GM23338 (cell line): Measurements from ENCODE around the gene ZNF292.

Experiments
- CREB1 ChIP-seq: fragments of 250-450 bp; sonication (Bioruptor Pico); IDR thresholded peaks from 2 replicates; pipeline ENCODE4 v1.5.0; 2020; ENCODE audit warnings: low read depth, mild to moderate bottlenecking, moderate library complexity
- CTCF ChIP-seq, 2 experiments: fragments of 200-600 bp in 1 of 2; sonication (generic) in 1 of 2; conservative IDR thresholded peaks; 2 replicates each; pipeline versions ENCODE4 v1.5.1 to v1.6.1; 2016 to 2017; ENCODE audit warnings: antibody characterized with exemption in 2 of 2, low read depth in 2 of 2, mild to moderate bottlenecking in 2 of 2, moderate library complexity in 1 of 2
- ETS1 ChIP-seq: IDR thresholded peaks from 2 replicates; pipeline ENCODE4 v1.6.1; 2016; ENCODE audit warnings: antibody characterized with exemption
- EZH2 ChIP-seq: fragments of 200-600 bp; sonication (generic); IDR thresholded peaks from one replicate; pipeline ENCODE4 v1.8.0; 2017; ENCODE audit warnings: antibody characterized with exemption, mild to moderate bottlenecking, low read depth; ENCODE audit not compliant: unreplicated experiment
- EZH2phosphoT487 ChIP-seq: fragments of 200-600 bp; sonication (generic); IDR thresholded peaks from one replicate; pipeline ENCODE4 v1.8.1; 2018; ENCODE audit warnings: antibody characterized with exemption; ENCODE audit not compliant: unreplicated experiment
- JUNB ChIP-seq: IDR thresholded peaks from one replicate; pipeline ENCODE4 v1.6.1; 2016; ENCODE audit warnings: antibody characterized with exemption; ENCODE audit not compliant: unreplicated experiment
- NANOG ChIP-seq: IDR thresholded peaks from 2 replicates; pipeline ENCODE4 v1.6.1; 2016; ENCODE audit warnings: antibody characterized with exemption, borderline replicate concordance
- POLR2AphosphoS5 ChIP-seq: IDR thresholded peaks from 2 replicates; pipeline ENCODE4 v1.6.1; 2016; ENCODE audit warnings: antibody characterized with exemption, low read depth
- REST ChIP-seq: IDR thresholded peaks from one replicate; pipeline ENCODE4 v1.6.1; 2018; ENCODE audit warnings: antibody characterized with exemption; ENCODE audit not compliant: unreplicated experiment
- STAT1 ChIP-seq: IDR thresholded peaks from one replicate; pipeline ENCODE4 v1.6.1; 2016; ENCODE audit warnings: antibody characterized with exemption; ENCODE audit not compliant: unreplicated experiment
- ZNF331 ChIP-seq: fragments of 250-450 bp; sonication (Bioruptor Pico); IDR thresholded peaks from 2 replicates; pipeline ENCODE4 v1.5.0; 2020; ENCODE audit warnings: low read depth, mild to moderate bottlenecking, moderate library complexity
- ZNF462 ChIP-seq: fragments of 250-450 bp; sonication (Bioruptor Pico); IDR thresholded peaks from 2 replicates; pipeline ENCODE4 v1.5.0; 2020; ENCODE audit warnings: mild to moderate bottlenecking, moderate library complexity

- no peak for TF ChIP-seq POLR2AphosphoS5
- TF ChIP-seq CTCF (conservative IDR thresholded peaks at IDR 0.05; ENCODE audit: low read depth in 2 of 2) = no peak
- no peak for TF ChIP-seq EZH2
- no peak for TF ChIP-seq EZH2phosphoT487
- no peak for TF ChIP-seq REST
- no peak for TF ChIP-seq ZNF331 (CRISPR knock-in tag)
- no peak for TF ChIP-seq NANOG
- no peak for TF ChIP-seq ZNF462 (CRISPR knock-in tag)
- no peak for TF ChIP-seq ETS1
- TF ChIP-seq STAT1 = no peak
- no peak for TF ChIP-seq JUNB
- TF ChIP-seq CREB1 (CRISPR knock-in tag) = no peak
These were observed 86.9 kb downstream of the ZNF292 start for GRCh38 chr6:87242311-87242710.
